Hepatocyte (in vitro differentiated cells): ENCODE data around the gene DDIAS.

Source experiments
- EZH2 ChIP-seq: fragments of 200-600 bp; sonication (generic); IDR thresholded peaks from 2 replicates; pipeline ENCODE4 v1.6.1; 2016; ENCODE audit warnings: antibody characterized with exemption, mild to moderate bottlenecking, borderline replicate concordance
- TF ChIP-seq, protein P1 (sequence below): fragments of 200-600 bp; sonication (generic); IDR thresholded peaks from 2 replicates; pipeline ENCODE4 v1.5.1; 2016; ENCODE audit warnings: antibody characterized with exemption, mild to moderate bottlenecking; ENCODE audit not compliant: poor library complexity

GRCh38 chr11:82871646-82872045 is 29.9 kb upstream of the DDIAS start:
- TF ChIP-seq, protein P1, sequence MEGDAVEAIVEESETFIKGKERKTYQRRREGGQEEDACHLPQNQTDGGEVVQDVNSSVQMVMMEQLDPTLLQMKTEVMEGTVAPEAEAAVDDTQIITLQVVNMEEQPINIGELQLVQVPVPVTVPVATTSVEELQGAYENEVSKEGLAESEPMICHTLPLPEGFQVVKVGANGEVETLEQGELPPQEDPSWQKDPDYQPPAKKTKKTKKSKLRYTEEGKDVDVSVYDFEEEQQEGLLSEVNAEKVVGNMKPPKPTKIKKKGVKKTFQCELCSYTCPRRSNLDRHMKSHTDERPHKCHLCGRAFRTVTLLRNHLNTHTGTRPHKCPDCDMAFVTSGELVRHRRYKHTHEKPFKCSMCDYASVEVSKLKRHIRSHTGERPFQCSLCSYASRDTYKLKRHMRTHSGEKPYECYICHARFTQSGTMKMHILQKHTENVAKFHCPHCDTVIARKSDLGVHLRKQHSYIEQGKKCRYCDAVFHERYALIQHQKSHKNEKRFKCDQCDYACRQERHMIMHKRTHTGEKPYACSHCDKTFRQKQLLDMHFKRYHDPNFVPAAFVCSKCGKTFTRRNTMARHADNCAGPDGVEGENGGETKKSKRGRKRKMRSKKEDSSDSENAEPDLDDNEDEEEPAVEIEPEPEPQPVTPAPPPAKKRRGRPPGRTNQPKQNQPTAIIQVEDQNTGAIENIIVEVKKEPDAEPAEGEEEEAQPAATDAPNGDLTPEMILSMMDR: no peak
- no peak for TF ChIP-seq EZH2
